B cell (primary cell): Measurements from ENCODE around the gene OGDHL. TPM values are rescaled to one million over a fixed set of nuclear protein-coding genes. Genes with fewer than 3 reads are reported as not detected.

Experiments
- polyA plus RNA-seq: library from polyadenylated mRNA; depleted of rRNA; stranded (reverse); fragments of >200 nt; gene quantifications from 2 replicates; pipeline ENCODE4 v1.2.3, GENCODE V29; 2012
- total RNA-seq, 2 donors: library from RNA; stranded (reverse); fragments of 120-200 nt in 1 of 2; gene quantifications; 1 replicate in 1 of 2; 2 replicates in 1 of 2; pipeline versions ENCODE4 v1.2.3 to v1.2.4, GENCODE V29; 2013 to 2022

OGDHL gene
- total and polyA plus RNA-seq, 2 donors (not counting 1 experiment from before 2014, with no cell fraction given) = not detected

Other genes with a start within 250 kb of the OGDHL start
- gene ERCC6, start 223.2 kb downstream of the OGDHL start, total RNA-seq = 59.8 and 65.9 TPM in 2 replicates
- gene ERCC6, start 223.2 kb downstream of the OGDHL start, polyA plus RNA-seq = 8.1 and 11.8 TPM in 2 replicates
- gene SLC18A3, start 152.0 kb downstream of the OGDHL start, total RNA-seq = not detected in 2 replicates
- gene SLC18A3, start 152.0 kb downstream of the OGDHL start, polyA plus RNA-seq = not detected in 2 replicates
- not detected in 2 replicates for gene CHAT, start 148.3 kb downstream of the OGDHL start, total RNA-seq
- gene CHAT, start 148.3 kb downstream of the OGDHL start, polyA plus RNA-seq = not detected in 2 replicates
- not detected in 2 replicates for gene C10orf53, start 82.7 kb downstream of the OGDHL start, total RNA-seq
- not detected in 2 replicates for gene C10orf53, start 82.7 kb downstream of the OGDHL start, polyA plus RNA-seq
- gene PARG, start 179.7 kb upstream of the OGDHL start, total RNA-seq = 47.9 and 50.2 TPM in 2 replicates
- gene PARG, start 179.7 kb upstream of the OGDHL start, polyA plus RNA-seq = 8.5 and 8.9 TPM in 2 replicates
- gene TIMM23B, start 179.7 kb upstream of the OGDHL start, total RNA-seq = 28.1 and 29.1 TPM in 2 replicates
- gene TIMM23B, start 179.7 kb upstream of the OGDHL start, polyA plus RNA-seq = 21.4 and 24.3 TPM in 2 replicates
- 23.4 and 26.3 TPM in 2 replicates for gene AGAP6, start 226.1 kb upstream of the OGDHL start, total RNA-seq
- 41.0 and 46.0 TPM in 2 replicates for gene AGAP6, start 226.1 kb upstream of the OGDHL start, polyA plus RNA-seq